NCI-H2107 (cell line): ENCODE data around the gene SLC24A3.

ENCODE experiments used
- DNase-seq: peaks from one replicate; lab custom pipeline; 2025; lab: John Stamatoyannopoulos, UW

SLC24A3 gene

GRCh38 chr20:19344341-19344740 lies 131.9 kb downstream of the SLC24A3 start:
- DNase-seq = no peak

DNA sequence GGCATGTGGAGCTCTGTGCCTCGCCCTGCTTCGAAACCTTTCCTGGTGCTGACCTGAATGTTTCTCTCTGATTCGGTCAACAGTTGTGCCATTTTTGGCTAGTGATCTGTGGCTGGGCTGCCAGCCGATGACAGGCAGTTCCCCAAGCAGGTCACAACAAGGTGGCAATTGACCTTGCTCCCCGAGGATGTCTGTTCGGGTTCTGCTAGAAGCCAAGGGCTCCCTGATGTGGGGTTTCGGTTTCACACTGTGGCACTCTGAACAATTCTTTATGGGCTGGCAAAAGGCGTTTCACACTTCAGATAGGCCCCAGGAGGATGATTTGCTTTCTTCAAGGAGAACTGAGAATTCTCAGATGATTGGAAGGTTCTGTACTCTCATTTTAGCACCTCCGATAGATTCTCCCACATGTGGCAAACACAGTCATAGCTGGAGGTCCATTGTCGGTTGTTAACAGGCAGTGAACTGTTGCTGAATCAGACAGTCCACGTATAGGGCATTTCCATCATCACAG lies 135.6 kb downstream of the SLC24A3 start:
- no peak for DNase-seq

DNA sequence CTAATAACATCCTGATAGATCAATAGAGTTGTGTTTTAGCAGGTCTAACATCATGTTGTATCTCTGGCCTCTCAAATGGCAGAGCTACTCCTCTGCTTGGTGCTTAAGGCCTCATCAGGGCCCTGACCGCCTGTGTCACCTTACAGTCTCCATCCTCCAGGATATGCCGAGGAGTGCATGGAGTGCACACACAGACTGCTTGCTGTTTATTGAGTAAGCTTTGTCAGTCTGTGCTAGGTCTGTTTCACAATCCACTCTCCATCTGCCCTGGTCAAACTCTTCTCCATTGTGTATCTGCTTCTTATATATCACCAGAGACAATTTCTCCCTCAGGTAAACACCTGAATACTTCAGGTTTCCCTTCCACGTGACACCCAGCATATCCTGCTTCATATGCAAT lies 136.1 kb downstream of the SLC24A3 start:
- no peak for DNase-seq

- DNase-seq = no peak
These were observed 137.4 kb downstream of the SLC24A3 start for GRCh38 chr20:19349879-19350278.

DNA sequence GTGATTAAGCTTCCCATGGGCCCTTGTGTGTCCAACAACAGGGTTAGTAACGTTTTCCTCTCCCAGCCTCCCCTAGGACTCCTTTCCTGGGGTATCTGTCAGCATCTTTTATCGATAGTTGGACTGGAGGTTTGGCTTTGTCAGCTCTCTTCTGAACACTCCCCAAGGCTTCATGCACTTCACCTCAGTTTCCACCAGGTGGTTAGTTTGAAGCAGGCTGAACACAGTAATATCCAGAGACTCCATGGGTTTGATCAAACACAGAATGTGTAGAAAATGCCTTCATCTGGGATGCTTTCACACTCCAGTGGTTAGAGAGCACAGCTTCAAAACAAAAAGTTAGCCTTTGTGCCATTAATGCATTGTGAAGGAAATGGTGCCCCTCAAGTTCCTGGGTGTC lies 139.1 kb downstream of the SLC24A3 start:
- DNase-seq = no peak

GRCh38 chr20:19354950-19355349 lies 142.5 kb downstream of the SLC24A3 start:
- no peak for DNase-seq

DNA sequence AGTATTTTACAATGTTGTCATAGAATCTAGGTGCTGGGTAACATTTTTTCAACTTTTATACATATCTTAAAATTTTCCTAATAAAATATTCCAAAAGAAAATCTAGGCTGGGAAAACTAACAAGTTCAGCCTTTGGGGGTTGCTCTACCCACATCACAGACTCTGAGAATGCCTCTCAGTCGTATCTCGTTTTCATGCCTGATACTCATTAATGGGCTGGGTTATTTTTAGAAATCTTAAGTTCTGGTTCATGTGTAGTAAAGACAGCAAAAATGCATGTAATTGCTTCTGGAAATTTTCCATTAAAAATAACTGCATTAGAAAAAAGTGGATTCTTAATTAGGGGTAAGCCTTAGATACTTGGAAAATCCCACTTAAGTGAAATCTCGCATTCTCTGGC lies 149.3 kb downstream of the SLC24A3 start:
- DNase-seq = no peak

GRCh38 chr20:19363476-19363875 lies 151.0 kb downstream of the SLC24A3 start:
- no peak for DNase-seq

DNA sequence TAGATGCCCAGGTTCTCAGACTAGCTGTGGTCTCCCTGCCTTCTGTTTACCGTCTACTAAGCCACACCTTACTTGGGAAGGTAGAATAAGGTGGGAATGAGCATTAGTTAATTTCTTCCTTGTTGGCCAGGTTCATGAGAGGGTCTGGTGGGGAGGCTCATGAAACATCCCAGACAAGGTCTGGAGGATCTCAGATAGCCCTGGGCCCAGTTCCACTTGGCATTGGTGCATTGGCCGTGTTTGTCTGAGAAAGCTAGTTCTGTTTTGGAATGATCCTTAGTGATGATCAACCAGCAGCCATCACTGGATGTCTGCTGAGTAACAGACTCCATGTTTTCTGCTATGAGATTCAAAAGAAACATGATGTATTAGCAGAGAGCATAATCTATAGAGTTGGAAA lies 155.1 kb downstream of the SLC24A3 start:
- DNase-seq = no peak

DNA sequence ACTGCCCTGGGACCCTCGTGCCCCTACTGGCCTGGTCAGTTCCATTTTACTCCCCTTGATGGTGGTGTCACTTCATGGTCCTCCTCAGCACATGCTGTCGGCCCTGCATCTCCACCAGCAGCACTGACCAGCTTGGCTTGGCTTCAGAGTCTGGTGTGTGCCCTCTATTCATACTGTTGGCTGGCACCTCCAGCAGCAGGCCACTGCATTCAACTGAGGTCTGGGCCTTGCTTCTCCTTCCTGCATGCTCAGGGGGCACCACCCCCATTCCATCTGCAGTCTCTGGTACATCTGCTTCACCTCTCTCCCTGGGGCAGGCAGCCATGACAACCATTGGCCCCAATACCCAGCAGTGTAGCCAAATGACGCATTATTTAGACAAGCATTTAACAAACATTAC lies 155.9 kb downstream of the SLC24A3 start:
- no peak for DNase-seq

DNA sequence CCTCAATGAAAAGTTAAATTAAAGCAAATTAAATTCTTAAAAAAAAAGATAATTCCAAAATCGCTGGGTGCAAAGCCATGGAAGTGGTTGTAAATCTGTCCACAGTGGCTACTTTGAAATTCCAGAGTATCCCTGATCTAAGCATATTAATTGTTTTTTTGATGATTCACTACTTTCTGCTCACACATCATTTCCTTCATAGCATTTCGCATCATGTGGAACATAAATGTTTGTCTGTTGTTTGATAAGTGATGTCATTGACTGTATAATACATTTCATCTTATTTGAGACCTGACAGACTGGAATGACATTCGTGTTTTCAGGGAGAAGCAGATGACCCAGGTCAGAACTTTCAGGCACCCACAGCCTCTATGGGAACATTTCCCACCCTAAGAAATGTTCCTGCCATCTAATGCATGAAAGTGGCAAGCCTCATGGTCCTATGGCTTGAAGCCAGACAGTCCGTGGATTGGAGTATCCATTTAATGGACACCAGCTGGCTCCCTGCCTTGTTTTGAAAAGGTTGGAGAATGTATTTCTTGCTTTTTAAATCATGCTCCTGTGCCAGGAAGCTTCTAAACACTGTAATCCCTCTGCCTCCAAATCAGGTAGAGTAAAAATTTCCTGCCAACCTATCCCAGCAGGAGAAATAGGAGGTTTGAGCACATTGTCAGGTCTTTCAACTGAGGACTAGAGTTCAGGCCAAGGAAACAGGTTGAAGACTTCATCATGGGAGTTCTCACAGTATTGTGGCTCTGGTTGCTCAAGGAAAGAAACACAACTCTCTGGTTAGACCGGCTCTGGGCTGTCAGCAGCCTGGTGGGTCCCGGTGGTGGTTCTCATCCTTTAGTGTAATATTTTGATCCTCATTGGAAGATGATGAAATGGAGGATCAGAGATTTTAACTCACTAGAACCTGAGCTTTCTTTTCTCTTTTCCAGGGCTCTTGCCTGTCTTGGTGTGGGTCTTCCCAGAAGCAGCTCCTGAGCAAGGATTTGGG lies 157.9 kb downstream of the SLC24A3 start:
- DNase-seq = no peak

DNA sequence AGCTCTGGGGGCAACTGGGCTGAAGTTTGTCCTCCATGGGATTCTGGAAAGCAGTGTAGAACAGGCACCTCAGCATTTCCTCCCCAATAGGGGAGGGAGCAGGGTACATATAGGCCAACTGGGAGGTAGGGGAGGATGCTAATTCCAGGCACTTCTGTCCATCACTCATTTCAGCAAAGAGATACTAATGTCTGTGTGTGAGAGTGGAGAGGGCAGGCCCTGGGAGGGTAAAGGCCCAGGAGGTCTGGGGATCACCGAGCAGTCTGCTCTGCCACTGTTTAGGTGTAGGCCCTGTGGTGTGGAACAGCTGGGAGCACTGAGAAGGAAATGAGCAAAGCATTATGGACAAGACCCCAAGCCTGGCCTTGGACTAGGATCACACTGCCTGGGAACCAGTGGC lies 158.7 kb downstream of the SLC24A3 start:
- DNase-seq = no peak

GRCh38 chr20:19374216-19374615 lies 161.8 kb downstream of the SLC24A3 start:
- DNase-seq = no peak

DNA sequence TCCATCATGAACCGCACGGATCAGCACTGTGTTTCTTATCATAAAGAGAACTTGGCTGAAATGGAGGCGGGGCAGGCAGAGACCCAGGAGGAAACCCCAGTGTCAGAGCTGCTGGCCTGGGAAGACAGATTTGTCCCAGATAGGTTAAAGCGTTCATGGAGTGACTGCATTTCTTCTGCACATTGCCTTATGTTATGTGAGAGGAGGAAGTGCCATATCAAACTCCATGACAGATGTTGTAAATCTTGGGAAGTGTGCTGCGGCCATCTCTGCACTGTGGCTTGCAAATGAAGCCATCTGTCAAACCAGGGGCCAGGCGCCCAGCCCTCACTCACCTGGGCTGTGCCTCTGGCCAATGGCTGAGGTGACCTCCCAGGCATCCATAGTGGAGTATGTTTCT lies 163.0 kb downstream of the SLC24A3 start:
- no peak for DNase-seq

DNA sequence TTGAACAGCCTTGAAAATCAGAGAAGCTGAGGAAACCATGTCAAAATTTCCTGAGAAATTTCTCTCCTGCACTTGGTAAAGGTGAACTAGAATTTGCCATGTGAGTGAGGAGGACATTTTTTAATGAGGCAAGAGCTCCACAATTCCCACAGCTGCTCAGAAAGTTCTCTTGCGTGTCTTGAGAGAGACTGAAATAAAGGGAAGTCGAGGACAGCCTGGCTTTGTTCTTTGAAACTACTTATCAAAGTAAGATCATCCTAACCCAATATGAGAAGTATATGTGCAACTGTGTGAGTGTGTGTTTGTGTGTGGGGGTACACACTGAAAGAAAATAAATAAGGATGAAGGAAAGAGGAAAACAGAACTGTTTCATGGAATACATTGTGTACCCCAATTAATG lies 163.4 kb downstream of the SLC24A3 start:
- no peak for DNase-seq

DNA sequence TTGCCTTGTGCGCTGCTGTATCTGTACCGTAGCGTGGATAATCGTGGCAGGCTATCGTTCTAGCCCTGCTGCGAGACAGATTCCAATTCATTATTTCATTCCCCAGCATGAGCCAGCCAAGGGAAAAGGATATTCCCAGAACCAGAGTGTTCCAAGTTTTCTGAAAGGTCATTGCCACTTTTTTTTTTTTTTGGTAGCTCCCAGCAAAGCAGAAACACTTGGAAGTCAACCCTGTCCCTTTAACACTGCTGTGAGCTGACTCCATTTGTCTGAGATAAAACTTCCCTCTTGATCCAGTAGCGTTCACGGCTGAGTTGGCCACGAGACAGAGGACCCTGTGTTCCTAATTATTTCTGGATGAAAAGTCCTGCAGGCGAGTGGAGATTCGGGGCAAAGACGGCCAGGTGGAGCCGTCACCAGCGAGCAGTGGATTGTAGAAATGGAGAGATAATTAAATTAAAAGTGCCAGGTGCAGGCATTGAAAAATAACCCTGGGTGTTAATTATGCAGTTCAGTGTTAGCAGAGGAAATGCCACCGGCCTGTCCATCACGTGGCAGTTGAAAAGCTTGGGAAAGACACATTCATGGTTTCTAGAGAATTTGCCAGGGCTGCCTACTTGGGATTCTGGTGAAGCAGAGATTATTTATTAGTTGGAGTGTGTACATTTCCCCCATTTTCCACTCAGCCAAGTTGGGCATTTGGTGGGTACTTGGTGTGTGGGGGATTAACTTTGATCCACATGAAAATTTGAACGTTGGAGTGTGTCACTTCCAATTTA lies 164.2 kb downstream of the SLC24A3 start:
- DNase-seq = no peak

DNA sequence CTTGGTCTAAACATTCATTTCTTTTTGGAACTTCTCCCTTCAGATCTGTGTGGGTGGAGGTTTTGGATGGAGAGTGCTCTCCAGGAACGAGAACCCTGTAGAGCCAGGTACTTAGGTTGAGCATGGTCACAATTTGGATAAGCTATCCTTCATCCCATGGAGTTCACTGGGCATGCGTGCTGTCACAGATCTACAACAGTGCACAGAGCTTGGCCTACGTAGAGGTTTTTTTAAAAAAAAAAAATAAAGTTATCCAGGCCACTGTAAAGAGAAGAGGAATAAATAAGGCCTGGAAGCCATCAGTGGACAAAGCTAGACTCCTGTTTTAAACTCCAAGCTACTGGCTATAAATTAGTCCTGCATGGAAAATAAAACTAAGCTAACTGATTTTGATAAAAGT lies 165.6 kb downstream of the SLC24A3 start:
- no peak for DNase-seq

DNA sequence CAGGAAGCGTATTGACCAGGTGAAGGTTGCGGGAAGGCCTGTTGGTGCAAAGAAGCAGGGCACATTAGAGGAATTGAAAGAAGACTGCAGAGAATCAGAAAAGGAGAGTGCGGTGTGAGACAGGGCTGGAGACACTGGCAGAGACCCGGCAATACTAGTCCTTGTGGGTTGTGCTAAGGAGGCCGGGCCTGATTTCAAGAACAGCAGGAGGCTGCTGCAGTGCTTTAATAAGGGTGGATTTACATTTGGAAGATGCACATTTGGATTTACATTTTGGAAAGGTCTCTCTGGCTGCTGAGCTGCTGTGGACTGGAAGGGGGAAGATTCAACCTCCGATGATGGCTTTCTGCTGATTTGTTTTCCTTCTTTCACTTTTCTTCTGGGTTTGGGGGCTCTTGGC lies 167.8 kb downstream of the SLC24A3 start:
- DNase-seq = no peak

DNA sequence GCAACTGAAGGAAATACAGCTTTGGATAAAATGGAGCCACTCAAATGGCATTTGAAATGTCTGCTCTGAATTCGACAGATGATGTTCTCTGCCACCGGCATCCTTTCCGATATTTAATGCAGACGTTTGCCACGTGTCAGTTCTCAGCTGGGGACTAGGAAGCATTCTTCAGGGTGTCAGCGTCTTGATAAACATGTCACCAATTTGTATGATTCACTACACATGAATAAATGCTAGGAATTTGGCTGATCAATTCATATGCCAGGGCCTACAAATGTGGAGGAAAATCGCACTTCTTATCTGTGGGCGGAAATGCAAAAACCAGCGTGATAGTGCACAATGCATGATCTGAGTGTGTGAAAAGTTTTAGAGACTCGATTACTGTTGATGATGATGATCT lies 169.5 kb downstream of the SLC24A3 start:
- DNase-seq = no peak

DNA sequence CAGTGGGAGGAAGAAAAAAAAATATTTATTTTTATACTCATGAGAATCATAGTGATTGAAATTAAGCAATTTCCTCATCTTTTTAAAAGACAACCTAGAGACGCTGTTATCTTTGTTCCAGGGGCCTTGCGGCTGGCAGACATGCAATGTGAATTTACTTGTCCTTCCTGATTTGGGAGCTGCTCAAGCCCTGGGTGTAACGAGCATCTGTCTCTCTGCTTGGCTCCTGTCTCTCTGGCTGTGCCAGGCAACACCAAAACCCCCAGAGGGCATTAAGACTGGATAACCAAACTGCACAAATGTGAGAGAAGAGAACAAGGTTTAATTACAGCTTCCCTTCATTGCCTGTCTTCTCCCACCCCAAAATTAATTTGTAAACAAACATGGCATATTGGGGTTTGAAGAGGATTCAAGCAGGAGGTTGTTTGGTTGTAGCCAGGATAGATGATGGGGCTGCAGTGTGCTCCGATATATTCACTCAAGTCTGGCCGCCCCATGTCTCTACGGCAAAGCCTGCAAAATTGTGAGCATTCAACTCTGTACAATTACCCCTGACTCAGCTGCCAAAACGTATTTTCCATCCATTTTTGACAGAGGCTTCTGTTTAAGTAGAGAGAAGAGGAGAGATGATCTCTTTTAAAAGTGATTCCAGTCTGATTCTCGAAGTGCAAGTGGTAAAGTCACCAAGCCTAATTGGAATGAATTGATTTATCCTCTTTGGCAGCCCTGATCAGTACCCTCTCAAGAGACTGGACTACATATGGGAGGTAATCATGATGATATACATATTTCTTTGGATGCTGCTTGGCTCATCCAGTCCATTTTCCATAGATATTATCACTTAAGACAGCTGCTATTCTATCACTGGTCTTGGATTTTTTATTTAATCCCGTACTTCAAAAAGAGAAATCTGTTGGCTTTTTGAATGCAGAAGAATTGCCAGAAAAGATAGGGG lies 170.2 kb downstream of the SLC24A3 start:
- DNase-seq = no peak

- no peak for DNase-seq
These were observed 172.5 kb downstream of the SLC24A3 start for GRCh38 chr20:19384940-19385339.

- DNase-seq = no peak
These were observed 174.8 kb downstream of the SLC24A3 start for GRCh38 chr20:19387251-19387650.
